GM19452 (cell line): Measurements from ENCODE around the gene SLC5A11.
"Not testable (repeated sequence)": the region's sequence is repeated elsewhere in the genome, so short reads cannot be mapped to it uniquely, and the experiment has no call there.

Experiments used
- ATAC-seq: cut with Tn5 transposase; IDR thresholded peaks from one replicate; pipeline ENCODE4 v1.9.1; 2021; ENCODE audit not compliant: unreplicated experiment

SLC5A11 gene

DNA sequence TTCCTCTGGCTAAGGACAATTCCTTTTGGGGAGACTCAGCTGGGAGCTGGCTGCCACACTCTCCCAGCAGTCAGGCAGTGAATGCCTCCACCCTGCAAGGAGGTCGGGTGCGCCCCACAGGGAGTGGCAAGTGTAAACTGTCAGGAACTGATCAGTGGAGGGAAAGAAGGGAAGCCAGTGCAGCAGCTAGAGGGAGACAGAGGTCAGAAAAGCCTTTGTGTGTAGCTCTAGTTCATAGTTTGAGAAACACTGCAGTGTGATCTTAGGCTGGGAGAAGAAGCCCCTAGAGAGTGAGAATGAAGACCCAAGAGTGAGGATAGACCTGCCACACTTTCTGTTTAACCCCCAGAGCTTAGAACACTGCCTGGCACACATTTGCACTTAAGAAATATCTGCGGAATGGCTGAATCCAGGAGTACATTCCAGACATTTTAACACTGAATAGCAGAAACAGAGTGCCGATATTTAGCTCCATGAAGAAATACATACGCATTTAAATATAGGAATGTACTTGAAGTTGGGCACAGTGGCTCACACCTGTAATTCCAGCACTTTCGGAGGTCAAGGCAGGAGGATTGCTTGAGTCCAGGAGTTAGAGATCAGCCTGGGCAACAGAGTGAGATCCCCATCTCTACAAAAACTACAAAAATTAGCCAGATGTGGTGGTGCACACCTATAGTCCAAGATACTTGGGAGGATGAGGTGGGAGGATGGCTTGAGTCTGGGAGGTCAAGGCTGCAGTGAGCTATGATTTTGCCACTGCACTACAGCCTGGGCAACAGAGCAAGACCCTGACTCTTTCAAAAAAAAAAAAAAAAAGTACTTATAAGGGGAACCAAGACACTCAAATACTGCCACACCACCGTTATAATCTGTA is 11.1 kb upstream of the SLC5A11 start:
- ATAC-seq = no peak

DNA sequence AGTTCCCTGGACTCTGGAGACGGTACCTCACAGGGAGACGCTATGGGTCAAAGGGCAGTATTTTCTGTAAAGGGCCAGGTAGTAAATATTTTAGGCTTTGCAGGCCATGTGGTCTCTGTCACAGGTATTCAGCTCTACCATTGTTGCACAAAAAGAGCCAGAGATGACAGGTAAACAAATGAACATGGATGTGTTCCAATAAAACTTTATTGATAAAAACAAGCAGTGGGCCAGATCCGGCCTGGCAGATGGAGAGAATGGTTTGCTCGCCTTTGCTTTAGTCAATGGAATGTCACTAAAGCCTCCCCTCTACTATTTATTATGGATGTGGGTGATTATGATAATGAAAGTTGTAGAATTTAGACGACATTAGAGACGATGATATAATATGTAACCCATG is 8.9 kb upstream of the SLC5A11 start:
- ATAC-seq = no peak

DNA sequence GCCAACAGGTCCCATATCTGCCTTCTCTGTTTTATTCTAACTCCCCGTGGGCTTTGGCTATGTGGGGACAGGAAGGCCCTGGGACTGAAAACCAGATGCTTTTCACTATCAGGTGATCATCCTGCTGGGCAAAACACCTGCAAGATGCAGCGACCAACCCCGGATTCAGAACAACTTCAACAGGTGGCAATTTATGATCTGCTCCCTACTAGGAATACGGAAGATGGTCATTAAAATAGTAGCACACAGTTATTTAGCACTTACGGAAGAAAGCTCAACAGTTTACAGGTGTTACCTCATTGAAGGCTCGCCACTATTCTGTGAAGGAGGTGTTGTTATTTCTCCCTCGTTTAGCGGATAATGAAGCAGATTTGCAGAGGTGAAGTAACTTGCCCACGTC is 7.8 kb upstream of the SLC5A11 start:
- no peak for ATAC-seq

DNA sequence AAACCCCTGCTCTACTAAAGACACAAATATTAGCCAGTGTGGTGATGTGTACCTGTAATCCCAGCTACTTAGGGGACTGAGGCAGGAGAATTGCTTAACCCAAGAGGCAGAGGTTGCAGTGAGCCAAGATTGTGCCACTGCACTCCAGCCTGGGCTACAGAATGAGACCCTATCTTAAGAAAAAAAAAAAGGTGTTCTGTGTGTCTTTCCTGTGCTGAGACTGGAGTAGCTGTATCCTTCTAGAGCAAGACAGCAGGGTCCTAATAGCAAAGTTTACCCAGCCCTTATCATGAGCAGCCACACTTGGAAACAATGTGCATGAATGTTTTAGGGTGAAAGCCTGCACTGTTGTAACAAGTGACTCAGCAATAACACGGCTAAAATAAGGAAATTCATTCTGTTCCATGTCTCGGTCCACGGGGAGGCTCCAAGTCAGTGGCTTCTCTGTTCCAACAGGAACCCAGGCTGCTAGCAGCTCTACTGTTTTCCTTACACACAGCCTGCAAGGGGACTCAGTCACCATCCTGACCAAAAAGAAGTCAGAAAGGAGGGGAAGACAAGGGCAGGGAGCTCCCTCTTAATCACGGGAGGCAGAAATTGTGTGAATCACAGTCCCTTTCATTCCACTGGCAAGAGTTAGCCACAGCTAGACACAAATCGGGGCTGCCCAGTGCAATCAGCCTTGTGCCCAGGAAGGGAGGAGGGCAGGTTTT is 7.1 kb upstream of the SLC5A11 start:
- no peak for ATAC-seq

DNA sequence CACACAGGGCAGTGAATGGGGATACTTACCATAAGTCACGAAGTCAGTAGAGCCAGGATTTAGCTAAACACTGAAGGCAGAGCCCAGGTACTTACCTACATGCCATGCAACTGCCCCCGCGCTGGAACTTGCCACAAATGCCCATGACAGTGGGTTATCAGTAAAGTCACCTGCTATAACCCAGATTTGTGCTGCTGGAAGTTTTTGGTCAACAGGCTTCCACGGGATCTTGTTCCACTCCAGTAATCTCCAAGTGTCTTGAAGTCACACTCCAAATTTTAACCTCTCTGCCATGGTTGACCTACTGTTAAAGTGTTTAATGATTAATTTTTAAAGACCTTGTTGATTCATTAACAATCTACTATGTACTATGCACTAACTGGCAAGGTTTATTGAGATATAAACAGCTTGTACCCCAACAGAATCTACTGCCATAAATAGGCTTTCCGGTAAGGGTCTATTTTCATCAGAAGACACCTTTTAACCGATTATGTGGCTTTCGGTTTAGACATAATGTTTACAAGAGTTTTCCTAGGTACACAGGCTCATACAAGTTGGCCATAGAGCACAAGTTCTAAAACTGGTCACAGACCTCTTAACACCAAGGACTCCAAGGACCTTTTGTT is 6.3 kb upstream of the SLC5A11 start:
- ATAC-seq = no peak

DNA sequence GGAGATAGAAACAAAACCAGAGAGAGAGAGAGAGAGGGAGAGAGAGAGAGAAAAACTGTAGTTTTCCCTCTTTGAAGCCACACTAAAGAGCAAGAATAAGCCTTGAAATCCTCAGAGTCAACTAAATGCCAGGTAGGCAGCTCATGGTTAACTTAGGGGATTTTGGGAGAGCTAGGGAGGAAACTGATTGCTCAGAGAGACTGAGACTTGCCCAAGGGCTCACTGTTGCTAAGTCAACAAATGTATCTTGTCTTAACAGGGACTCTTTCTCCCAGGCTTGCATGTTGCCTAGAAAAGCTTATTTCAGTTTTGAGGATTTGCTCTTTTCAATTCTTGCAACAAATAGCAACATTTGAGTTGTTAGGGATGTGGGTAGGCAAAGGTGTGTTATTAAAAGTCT is 4.5 kb upstream of the SLC5A11 start:
- ATAC-seq = no peak

DNA sequence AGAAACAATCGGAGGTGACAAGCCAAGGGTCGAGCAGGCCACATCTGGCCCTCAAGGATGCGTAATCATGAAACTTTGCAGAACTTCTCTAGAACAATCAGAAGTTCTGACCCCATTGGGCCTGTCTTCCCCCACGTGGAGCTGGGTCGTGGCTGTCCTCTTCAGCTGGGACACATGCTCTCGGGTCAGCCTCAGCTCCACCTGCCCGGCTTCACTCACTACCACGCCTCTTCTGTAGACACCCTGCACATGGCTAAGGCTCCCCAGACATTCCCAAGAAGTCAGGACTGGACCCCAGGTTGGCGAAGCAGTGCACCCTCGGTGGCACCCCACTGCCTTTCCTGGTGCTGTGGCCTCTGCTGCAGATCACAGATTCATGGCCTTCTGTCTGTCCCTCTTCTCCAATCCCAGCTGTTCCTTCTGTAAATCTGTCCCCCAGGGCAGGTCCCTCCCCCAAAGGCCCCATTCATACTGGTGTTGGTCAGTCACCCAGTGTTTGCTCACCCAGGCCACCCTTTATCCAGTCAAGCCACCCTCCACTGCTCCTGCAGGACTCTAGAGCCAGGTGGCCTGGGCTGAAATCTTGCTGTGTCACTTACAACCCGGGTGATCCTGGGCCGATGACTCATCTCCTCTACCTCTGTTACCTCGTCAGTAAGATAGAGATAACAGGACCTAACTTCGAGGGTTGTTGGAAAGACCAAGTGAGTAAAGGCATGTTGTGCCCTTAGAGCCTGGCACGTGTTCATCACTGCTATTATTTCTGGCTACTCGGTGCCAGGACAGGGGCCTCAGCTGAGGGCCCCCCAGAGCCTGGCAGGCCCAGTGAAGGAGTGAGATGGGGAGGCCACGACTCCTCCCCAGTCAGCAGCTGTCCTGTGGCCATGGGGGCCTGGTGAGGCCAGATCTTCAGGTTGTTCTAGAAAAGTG is 1.4 kb upstream of the SLC5A11 start:
- no peak for ATAC-seq

DNA sequence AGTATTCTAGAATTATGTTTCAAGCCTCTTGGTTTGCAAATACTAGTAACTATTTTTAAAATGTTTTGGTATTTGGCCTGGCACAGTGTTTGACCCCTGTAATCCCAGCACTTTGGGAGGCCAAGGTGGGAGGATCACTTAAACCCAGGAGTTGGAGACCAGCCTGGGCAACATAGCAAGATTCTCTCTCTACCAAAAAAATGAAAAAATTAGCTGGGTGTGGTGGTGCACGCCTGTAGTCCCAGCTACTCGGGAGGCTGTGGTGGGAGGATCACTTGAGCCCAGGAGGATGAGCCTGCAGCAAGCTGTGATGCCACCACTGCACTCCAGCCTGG is 765 bp upstream of the SLC5A11 start:
- not testable (repeated sequence) for ATAC-seq

DNA sequence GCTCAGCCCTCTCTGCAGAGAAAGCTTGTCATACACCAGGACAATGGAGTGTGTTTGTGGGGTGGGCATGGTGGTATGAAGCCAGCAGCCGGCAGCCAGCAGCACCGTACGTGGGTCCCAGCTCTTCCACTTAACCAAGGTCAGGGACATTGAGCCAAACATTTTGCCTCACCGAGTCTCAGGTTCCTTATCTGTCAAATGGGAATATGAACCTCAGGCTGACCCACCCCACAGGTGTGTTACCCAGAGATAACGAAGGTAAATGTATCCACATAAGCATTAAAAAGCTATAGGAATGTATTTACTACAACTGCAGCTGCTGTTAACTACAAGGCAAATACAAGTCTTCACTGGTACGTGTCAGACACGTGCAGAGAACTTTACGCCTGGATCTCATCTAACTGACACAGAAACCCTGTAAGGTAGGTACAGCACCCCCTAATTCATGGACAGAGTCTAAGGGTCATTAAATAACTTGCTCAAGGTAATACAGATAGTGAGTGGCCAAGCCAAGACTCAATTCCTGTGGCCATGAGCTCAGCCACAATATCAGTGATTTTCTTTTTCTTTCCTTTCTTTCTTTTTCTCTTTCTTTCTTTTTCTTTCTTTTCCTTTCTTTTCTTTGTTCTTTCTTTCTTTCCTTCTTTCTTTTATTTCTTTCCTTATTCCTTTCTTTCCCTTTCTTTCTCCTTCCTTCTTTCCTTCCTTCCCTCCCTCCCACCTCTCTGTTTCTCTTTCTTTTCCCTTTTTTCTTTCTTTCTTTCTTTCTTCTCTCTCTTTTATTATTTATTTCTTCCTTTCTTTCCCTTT is 990 bp downstream of the SLC5A11 start:
- no peak for ATAC-seq

DNA sequence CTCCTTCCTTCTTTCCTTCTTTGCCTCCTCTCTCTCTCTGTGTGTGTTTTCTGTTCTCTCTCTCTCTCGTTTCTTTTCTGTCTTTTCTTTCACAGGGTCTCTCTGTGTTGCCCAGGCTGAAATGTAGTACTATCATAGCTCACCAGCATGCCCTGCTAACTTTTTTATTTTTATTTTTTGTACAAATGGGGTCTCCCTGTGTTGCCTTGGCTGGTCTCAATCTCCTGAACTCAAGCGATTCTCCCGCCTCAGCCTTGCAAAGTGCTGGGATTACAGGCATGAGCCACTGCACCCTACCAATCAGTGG is 1.5 kb downstream of the SLC5A11 start:
- ATAC-seq = no peak

DNA sequence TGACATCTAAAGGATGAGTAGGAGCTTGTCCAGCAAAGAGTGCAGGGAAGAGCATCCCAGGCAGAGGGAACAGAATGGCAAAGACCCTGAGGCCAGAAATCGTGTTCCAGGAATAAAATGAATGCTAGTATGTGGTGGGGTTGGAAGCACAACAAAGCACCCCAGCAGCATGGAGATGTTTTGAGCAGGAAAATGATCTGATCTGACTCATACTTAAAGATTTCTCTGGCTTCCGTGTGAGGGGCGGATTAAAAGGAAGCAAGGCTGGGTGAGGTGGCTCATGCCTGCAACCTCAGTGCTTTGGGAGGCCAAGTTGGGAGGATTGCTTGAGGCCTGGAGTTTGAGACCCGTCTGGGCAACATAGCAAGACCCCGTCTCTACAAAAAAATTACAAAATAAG is 2.3 kb downstream of the SLC5A11 start:
- no peak for ATAC-seq

DNA sequence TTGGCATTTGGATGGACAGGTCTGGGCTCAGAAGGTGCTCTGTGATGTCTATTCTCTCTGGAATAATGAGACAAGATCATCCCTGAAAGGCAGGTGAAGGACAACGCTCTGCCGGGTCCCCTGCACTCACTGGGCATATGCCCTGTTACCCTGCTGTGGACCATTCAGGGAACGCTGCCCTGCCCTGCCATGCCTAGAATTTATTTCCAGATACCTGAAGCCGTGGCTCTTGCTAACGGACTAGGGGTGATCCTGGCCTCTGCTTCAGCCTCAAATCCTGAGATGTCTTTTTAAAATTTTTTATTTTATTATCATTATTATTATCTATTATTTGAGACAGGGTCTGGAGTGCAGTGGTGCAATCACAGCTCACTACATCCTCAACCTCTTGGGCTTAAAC is 3.9 kb downstream of the SLC5A11 start:
- no peak for ATAC-seq

DNA sequence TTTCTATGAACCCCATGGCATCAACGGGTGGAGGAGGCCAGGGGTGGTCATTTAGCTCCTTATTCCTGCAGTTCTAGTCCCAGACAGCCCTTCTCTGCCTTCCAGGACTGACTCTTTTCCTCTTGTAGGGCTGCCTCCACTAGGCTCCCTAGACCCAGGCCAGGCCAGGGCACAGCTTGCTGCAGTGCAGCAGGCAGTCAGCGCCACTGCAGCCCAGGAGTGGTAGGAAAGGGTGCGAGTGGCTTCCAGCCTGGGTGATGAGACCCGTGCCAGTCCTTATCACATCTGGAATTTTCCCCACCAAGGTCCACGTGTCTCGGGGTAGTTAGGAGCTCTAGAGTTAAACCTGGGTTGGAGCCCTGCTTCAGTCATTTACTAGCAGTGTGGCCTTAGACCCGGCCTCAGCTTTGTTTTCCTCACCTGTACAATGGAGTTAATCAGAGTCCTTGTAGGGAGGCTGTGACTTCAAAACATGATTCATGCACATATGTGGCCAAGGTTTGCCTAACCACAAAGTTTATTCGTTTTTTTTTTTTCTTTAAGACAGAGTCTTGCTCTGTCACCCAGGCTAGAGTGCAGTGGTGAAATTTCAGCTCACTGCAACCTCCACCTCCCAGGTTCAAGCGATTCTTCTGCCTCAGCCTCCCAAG is 4.7 kb downstream of the SLC5A11 start:
- no peak for ATAC-seq

DNA sequence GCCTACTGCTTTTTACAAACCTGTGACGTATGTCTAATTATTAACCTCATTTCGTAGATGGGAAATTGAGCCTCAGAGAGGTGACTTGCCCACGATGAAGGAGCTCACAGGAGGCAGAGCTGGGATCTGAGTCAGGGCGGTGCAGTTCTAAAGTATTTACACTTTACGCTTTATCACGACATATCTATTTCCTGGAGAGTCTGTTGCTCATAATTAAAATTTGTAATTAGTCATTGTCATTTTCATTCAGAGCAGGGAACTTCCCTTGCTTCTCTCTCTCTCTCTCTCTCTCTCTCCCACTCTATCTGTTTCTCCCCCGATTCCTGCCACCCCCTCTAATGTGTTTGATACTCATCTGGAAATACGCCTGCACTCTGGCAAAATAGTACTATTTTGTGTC is 5.9 kb downstream of the SLC5A11 start:
- no peak for ATAC-seq

DNA sequence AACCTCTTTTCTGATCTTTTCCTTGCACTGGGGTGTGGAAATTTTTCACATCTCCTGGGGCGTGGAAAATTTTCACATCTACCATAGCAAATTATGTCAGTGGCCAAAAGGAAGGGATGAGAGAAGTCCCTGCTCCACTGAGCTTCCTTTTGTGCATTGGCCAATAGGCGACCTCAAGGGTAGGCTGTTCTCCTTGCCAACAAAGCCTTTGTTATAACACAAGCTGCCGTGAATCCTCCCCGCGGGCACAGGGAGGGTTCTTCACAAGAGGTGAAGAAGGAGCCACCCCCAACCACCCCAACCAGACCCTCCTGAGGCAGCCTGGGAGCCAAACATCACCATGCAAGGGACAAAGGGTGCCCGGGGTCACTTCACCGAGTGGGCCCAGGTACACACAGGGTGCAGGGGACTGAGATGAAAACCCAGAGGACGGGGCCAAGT is 6.5 kb downstream of the SLC5A11 start:
- ATAC-seq = no peak

DNA sequence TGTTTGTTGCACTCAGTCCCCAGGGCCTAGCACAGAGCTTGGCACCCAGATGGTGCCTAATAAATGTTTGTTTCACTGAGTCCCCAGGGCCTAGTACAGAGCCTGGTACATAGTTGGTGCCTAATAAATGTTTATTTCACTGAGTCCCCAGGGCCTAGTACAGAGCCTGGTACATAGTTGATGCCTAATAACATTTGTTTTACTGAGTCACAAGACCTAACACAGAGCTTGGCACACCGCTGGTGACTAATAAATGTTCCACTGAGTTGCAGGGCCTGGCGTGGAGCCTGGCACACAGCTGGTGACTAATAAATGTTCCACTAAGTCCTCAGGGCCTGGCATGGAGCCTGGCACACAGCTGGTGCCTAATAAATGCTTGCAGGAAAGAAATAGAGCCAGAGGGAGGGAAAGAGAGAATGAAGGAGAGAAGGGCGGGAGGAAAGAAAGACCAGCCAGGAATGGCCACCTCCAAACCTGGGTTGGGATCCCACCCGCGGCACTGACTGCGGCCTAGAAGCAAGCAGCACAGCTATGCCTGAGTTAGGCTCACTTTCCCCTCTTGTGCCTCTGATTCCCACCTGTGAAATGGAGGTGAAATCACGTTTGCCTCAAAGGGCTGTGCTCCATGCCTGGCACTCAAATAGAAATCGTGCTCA is 7.5 kb downstream of the SLC5A11 start:
- ATAC-seq = no peak

DNA sequence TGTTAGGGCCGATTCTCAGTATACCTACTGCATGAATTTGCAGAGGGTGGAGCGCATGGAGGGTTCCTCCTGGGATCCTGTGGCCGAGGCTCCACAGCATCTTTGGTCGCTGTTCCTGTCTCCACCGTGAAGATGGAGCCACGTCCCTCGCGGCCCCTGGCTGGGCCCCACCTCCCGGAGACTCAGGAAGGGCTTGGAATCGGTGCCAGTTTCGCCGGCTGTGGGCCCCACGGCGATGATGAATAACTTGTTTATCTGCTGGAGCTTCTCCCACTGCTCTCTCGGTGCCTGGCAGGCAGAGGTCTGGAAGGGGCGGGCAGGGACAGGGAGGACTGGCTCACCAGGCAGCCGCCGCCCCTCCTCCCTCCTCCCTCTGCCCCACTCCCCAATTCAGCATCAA is 8.1 kb downstream of the SLC5A11 start:
- no peak for ATAC-seq

DNA sequence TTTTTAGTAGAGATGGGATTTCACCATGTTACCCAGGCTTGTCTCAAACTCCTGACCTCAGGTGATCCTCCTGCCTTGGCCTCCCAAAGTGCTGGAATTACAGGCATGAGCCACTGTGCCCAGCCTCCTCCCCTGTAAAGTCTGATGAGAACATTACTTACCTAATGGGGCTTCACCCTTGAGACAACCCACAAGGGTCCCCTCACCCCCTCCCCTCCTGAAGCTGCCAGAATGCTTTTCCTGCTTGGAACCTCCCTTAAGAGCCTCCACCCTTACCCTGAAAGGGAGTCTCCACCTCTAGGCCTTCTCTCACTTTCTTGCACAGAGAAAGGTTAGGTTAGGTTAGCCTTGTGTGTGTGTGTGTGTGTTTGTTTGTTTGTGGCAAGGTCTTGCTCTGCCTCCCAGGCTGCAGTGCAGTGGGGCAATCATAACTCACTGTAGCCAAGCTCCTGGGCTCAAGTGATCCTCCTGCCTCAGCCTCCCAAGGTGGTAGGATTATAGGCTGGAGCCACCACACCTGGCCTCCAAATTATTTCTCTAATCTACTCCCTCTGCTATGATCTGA is 8.9 kb downstream of the SLC5A11 start:
- ATAC-seq = no peak

DNA sequence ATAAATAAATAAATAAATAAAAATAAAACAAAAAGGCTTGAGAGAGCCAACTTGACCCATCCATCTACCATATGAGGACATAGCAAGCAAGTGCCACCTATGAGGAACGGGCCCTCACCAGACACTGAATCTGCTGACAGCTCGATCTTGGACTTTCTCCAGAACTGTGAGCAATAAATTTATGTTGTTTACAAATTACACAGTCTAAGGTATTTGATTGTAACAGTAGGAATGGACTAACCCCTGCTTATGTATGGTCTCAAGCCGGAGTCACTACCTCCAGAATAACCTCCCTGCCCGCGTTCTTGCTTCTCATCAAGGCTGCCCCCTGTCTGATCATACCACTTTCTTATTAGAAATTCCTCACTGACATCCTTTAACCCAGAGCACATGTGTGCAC is 9.9 kb downstream of the SLC5A11 start:
- ATAC-seq = no peak
